GM12878 (cell line): ENCODE results near the gene AGBL1. TPM values are rescaled to one million over a fixed set of nuclear protein-coding genes. Genes with fewer than 3 reads are reported as not detected.

ENCODE experiments used
- ATF7 ChIP-seq: fragments of 450-650 bp; IDR thresholded peaks from 2 replicates; pipeline ENCODE4 v1.6.1; 2016; ENCODE audit warnings: low read depth, mild to moderate bottlenecking
- BHLHE40 ChIP-seq, 2 experiments: fragments of 450-650 bp in 1 of 2; IDR thresholded peaks; 2 replicates each; pipeline ENCODE4 v1.6.1; 2011 to 2017; ENCODE audit warnings: low read depth in 2 of 2, borderline replicate concordance in 1 of 2, improper control_type of control experiment in 1 of 2, low read length in 1 of 2, mild to moderate bottlenecking in 1 of 2
- CTCF ChIP-seq, 3 experiments: IDR thresholded peaks in 2 of 3; conservative IDR thresholded peaks in 1 of 3; 2 replicates each; pipeline ENCODE4 v1.5.1; 2011; ENCODE audit warnings: low read depth in 3 of 3, low read length in 3 of 3, mild to moderate bottlenecking in 3 of 3, control low read depth in 2 of 3, moderate library complexity in 2 of 3, inconsistent platforms in 1 of 3, mixed read lengths in 1 of 3; ENCODE audit not compliant: control insufficient read depth in 2 of 3, insufficient read depth in 1 of 3; ENCODE audit errors: extremely low read depth in 1 of 3
- CUX1 ChIP-seq: IDR thresholded peaks from 2 replicates; pipeline ENCODE4 v1.6.1; 2012; ENCODE audit warnings: improper control_type of control experiment, low read depth, low read length; ENCODE audit not compliant: insufficient replicate concordance
- GATAD2B ChIP-seq: fragments of 450-650 bp; conservative IDR thresholded peaks from 2 replicates; pipeline ENCODE4 v1.6.1; 2017; ENCODE audit warnings: low read depth, mild to moderate bottlenecking, moderate library complexity
- LARP7 ChIP-seq: fragments of 450-650 bp; IDR thresholded peaks from 2 replicates; pipeline ENCODE4 v1.6.1; 2017; ENCODE audit warnings: mild to moderate bottlenecking
- MXI1 ChIP-seq: fragments of 150-350 bp; IDR thresholded peaks from 2 replicates; pipeline ENCODE4 v1.6.1; 2011; ENCODE audit warnings: low read depth, mild to moderate bottlenecking, inconsistent platforms, low read length, improper control_type of control experiment
- POLR2AphosphoS2 ChIP-seq: IDR thresholded peaks from 2 replicates; pipeline ENCODE4 v1.6.1; 2011; ENCODE audit warnings: low read depth, mild to moderate bottlenecking, low read length, improper control_type of control experiment, moderate library complexity
- ZZZ3 ChIP-seq: IDR thresholded peaks from 2 replicates; pipeline ENCODE4 v1.6.1; 2011; ENCODE audit warnings: low read depth; ENCODE audit not compliant: control insufficient read depth, insufficient read length
- polyA plus RNA-seq, 11 experiments: library from polyadenylated mRNA; depleted of rRNA in 4 of 11; unstranded in 6 of 11; stranded (reverse) in 5 of 11; fragments of >200 nt; fragmentation: Nextera tagmentation in 4 of 11; fragmentation: Illumina TruSeq in 1 of 11; extraction: Ambion mirVana in 4 of 11; extraction: Trizol in 1 of 11; gene quantifications; 1 replicate in 1 of 11; 2 replicates in 10 of 11; pipeline versions ENCODE4 v1.2.1 to v1.2.3, GENCODE V29; 2011 to 2016; ENCODE audit warnings: inconsistent platforms in 2 of 11, missing spikeins in 2 of 11, low read depth in 1 of 11
- total RNA-seq, 4 experiments: library from RNA; depleted of rRNA in 3 of 4; stranded (reverse); fragments of >200 nt in 3 of 4; fragmentation: Illumina TruSeq in 1 of 4; extraction: Trizol in 1 of 4; gene quantifications; 2 replicates each; pipeline versions ENCODE4 v1.2.1 to v1.2.3, GENCODE V29; 2013 to 2021

Gene AGBL1
- total and polyA plus RNA-seq, 10 of the 15 experiments (the other 5 are each of a cell fraction or from before 2014, with no cell fraction given), result not detected

- TF ChIP-seq CTCF (IDR thresholded peaks at IDR 0.05 in 2 of 3, conservative IDR thresholded peaks at IDR 0.05 in 1 of 3; ENCODE audit: control insufficient read depth in 2 of 3, extremely low read depth in 1 of 3, insufficient read depth in 1 of 3, low read depth in 3 of 3, low read length in 3 of 3) (no peak), MXI1 (no peak), GATAD2B (no peak), ZZZ3 (no peak), BHLHE40 (IDR thresholded peaks at IDR 0.05; ENCODE audit: borderline replicate concordance in 1 of 2, low read depth in 2 of 2, low read length in 1 of 2) (no peak), ATF7 (no peak), LARP7 (no peak), POLR2AphosphoS2 (no peak), CUX1 (no peak)
- TF ChIP-seq, all 136 proteins: peak for 0
Observed at GRCh38 chr15:86630946-86631345, 551.3 kb downstream of the AGBL1 start (continued).
